ENCODE results near the gene RUNX1.

- TF ChIP-seq POLR2AphosphoS5 (IDR thresholded peaks at IDR 0.05) (no peak), CTCF (IDR thresholded peaks at IDR 0.05) (no peak)
These were observed 77.4 kb downstream of the RUNX1 start for GRCh38 chr21:34971656-34972055.
